HG02798 (cell line): ENCODE measurements around the gene NLRP6.
"Not testable (repeated sequence)": the region's sequence is repeated elsewhere in the genome, so short reads cannot be mapped to it uniquely, and the experiment has no call there.

Source experiments
- ATAC-seq: cut with Tn5 transposase; IDR thresholded peaks from one replicate; pipeline ENCODE4 v1.9.1; 2021; ENCODE audit warnings: mild to moderate bottlenecking; ENCODE audit not compliant: unreplicated experiment, poor library complexity

Gene NLRP6

GRCh38 chr11:278001-278951, at the start of gene NLRP6:
TSS of gene NLRP6 (plus strand) at chr11:278407. CDS start at chr11:278570, 163 bp downstream.
- no peak for ATAC-seq

DNA sequence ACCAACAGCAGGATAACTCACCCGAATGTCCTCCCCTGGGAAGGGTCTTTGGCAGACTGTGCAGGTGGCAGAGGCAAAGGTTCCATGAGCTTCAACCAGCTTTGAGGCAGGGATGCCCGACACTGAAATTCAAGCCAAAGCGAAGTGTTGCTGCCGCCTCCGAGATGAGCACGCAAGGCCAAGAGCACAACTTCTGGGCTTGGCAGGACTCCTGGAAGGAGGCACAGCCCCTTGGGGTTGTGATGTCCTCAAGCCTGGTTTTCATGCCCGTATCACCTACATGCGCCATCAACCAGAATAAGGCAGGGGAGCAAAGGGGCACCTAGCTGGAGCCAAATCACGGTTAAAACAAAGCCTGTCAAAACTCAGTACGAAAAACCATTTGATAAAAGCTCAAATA, 47.8 kb upstream of the NLRP6 start:
- no peak for ATAC-seq

- ATAC-seq: no peak
Measured at GRCh38 chr11:232783-233565, 45.2 kb upstream of the NLRP6 start.

DNA sequence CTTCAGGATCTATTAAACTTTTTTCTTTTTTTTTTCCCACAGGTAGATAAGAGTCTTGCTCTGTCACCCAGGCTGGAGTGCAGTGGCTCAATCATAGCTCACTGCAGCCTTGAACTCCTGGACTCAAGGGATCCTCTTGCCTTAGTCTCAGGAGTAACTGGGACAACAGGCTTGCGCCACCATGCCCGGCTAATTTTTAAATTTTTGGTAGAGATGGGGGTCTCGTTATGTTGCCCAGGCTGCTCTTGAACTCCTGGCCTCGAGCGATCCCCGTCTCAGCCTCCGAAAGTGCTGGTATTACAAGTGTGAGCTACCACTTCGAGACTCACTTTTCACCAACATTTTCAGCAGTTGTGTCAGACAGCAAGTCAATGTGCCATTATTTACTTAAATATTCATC, 43.0 kb upstream of the NLRP6 start:
- ATAC-seq: no peak

GRCh38 chr11:235609-235996, 42.6 kb upstream of the NLRP6 start:
- ATAC-seq: peak; percentile 3

DNA sequence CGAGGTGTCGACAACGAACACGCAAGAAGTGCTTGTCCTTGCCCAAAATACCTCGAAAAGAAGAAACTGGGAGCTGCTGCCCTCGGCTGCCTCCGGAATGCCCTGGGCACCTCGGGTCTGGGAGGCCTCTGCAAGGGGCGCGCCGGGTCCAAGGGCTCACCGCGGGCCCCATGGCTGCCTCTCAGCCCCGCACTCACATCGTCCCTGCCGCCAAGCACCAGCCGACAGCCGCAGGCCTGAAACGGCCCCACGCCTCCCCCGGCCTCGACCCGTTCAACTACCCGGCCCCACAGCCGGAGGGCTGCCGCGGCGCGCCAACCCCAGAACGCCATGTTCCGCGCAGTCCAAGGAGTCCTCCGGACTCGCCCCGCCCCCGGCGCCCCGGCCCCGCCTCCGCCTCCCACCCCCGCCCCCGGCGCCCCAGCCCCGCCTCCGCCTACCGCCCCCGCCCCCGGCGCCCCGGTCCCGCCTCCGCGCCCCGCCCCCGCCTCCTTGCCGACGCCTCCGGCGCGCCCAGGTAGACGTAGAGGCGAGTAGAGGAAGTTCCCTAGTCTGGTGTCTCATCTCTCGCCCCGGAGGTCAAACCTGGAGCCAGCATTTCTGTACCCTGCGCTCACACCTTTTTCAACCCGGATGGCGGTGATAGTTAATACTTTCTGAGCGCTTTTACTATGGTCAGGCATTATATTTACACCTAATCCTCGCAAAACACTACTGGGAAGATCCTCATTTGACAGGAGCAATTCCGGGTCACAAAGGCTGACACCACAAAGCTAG, 42.0 kb upstream of the NLRP6 start, which contains the start of gene SIRT3:
SIRT3 (minus strand) TSS at position 346 of the 777 bp plus-strand sequence; CDS start at position 332, 14 bp downstream.
- peak; percentile 79 for ATAC-seq

- peak; percentile 81 for ATAC-seq
Measured at GRCh38 chr11:236774-237767, 41.1 kb upstream of the NLRP6 start, which contains the start of gene PSMD13. TSS of gene PSMD13 (plus strand) at chr11:236976. CDS start at chr11:237050, 74 bp downstream.

- ATAC-seq: not testable (repeated sequence)
Measured at GRCh38 chr11:238346-238745, 39.9 kb upstream of the NLRP6 start.

- ATAC-seq: no peak
Measured at GRCh38 chr11:240315-240714, 37.9 kb upstream of the NLRP6 start.

- no peak for ATAC-seq
Measured at GRCh38 chr11:241634-242033, 36.6 kb upstream of the NLRP6 start.

GRCh38 chr11:244376-244775, 33.8 kb upstream of the NLRP6 start:
- ATAC-seq: no peak

GRCh38 chr11:249062-249461, 29.1 kb upstream of the NLRP6 start:
- ATAC-seq: no peak

- no peak for ATAC-seq
Measured at GRCh38 chr11:250274-250673, 27.9 kb upstream of the NLRP6 start.

DNA sequence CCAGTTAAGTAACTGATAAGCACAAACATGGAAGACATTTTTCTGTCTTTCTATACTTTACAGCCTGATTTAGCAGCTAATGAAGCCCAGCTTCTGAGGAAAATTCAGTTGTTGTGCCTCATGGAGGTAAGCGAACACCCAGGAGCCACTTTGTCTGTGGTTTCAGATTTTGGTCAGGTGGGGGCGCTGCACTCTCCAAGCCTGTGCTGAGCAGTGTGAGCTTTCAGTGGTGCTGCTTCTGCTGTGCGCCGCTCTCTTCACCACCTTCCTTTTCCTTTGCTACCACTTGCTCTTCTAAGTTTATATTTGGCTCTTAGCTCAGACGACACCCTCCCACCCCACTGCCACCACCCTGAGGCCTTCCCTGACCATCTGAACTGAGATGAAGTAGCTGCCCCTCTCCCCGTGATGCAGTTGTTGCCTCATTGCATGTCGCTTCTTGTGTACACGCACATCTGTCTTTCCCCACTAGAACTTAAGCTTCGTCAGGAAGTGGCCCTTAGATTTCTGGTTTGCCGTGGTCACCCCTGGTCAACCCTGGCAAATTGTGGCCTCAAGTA, 27.4 kb upstream of the NLRP6 start:
- no peak for ATAC-seq

DNA sequence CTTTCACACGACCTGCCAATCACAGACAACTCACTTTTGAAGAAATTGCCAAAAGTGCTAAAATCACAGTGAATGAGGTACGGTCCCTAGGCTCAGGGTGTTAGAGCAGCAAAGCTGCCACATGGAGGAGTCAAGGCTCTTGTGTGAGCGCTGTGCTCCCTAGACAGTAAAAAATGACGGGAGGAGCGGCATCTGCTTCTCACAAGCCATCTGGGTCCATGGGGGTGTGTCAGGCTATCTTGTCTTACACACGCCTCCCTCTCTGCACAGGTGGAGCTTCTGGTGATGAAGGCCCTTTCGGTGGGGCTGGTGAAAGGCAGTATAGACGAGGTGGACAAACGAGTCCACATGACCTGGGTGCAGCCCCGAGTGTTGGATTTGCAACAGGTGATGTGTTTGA, 26.7 kb upstream of the NLRP6 start:
- no peak for ATAC-seq

DNA sequence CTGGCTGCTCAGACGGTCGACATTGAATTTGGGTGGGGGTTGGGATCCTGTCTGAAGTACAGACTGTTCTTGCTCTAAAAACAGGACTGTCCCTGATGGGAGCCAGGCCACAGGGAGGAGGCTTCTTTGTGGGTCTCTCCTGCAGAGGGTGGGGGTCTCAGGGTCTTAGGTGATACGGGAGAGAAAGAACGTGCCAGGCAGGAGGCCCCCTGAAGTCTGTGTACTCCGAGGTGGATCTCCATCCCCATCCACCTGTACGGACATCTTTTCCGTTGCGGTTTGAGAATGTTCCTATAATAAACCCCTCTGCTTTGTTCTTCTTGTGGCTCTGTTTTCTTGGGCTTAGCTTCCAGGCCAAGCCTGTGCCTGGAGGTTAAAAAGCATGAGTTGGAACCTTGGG, 25.5 kb upstream of the NLRP6 start:
- no peak for ATAC-seq

DNA sequence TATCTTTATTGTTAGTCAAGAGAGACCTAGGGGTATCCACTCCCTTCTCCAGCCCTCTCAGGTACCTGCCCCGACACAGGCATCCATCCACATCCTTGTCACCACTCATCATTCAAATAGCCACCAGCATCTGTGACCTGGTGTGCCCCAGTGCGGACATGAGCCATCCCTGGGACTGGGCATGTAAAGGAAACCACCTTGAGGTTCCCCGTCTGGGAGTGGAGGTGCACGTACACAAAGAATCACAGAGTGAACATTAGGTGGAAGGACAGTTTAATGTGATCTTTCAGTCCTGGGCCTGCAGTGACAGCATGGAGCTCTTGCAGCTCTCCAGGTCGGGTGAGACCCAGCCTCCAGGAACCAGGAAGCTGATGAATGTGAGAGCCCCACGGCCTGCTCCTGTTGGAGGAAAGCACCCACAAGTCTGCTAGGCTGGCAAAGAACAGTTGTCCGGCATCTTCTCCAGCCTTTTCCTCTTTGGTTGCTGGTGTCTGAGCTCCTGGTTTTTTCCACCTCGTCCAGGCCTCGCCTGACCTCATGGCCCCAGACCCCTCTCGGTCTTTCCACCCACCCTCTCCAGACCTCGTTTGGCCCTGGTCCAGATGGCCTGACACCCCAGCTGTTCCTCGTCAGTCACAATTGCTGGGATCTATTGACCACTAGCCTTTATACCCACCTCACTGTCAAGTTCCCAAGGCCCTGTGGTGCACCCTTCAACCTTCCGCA, 24.9 kb upstream of the NLRP6 start:
- ATAC-seq: no peak

GRCh38 chr11:253886-254270, 24.3 kb upstream of the NLRP6 start:
- ATAC-seq: no peak
